ENCODE measurements around the gene TIMM44.

TIMM44 gene

GRCh38 chr19:7943444-7944176 lies at the start of gene TIMM44:
Gene TIMM44 (minus strand): TSS chr19:7943666. CDS start chr19:7943651, 15 bp downstream.
- peak; percentile 98 for DNase-seq (ENCODE audit: low read depth)

GRCh38 chr19:7992575-7992974 lies 49.1 kb upstream of the TIMM44 start:
- DNase-seq (ENCODE audit: low read depth) = no peak

- DNase-seq (ENCODE audit: low read depth) = no peak
Observed at GRCh38 chr19:7989071-7989575, 45.7 kb upstream of the TIMM44 start.

- DNase-seq (ENCODE audit: low read depth) = no peak
Observed at GRCh38 chr19:7988307-7988706, 44.8 kb upstream of the TIMM44 start.

GRCh38 chr19:7987114-7987768 lies 43.8 kb upstream of the TIMM44 start:
- DNase-seq (ENCODE audit: low read depth) = no peak

- peak; percentile 37 for DNase-seq (ENCODE audit: low read depth)
Observed at GRCh38 chr19:7986321-7987113, 43.1 kb upstream of the TIMM44 start.

GRCh38 chr19:7985481-7985911 lies 42.0 kb upstream of the TIMM44 start:
- DNase-seq (ENCODE audit: low read depth) = no peak

GRCh38 chr19:7983995-7984837 lies 40.8 kb upstream of the TIMM44 start:
- DNase-seq (ENCODE audit: low read depth) = no peak

- no peak for DNase-seq (ENCODE audit: low read depth)
Observed at GRCh38 chr19:7983286-7983950, 40.0 kb upstream of the TIMM44 start.

- no peak for DNase-seq (ENCODE audit: low read depth)
Observed at GRCh38 chr19:7982651-7983099, 39.2 kb upstream of the TIMM44 start.

- no peak for DNase-seq (ENCODE audit: low read depth)
Observed at GRCh38 chr19:7982103-7982502, 38.6 kb upstream of the TIMM44 start.

- no peak for DNase-seq (ENCODE audit: low read depth)
Observed at GRCh38 chr19:7981661-7982060, 38.2 kb upstream of the TIMM44 start.

GRCh38 chr19:7981199-7981598 lies 37.7 kb upstream of the TIMM44 start:
- no peak for DNase-seq (ENCODE audit: low read depth)

- DNase-seq (ENCODE audit: low read depth) = no peak
Observed at GRCh38 chr19:7980635-7981121, 37.2 kb upstream of the TIMM44 start.

- no peak for DNase-seq (ENCODE audit: low read depth)
Observed at GRCh38 chr19:7980168-7980567, 36.7 kb upstream of the TIMM44 start.

- no peak for DNase-seq (ENCODE audit: low read depth)
Observed at GRCh38 chr19:7979559-7979958, 36.1 kb upstream of the TIMM44 start.

- no peak for DNase-seq (ENCODE audit: low read depth)
Observed at GRCh38 chr19:7979011-7979410, 35.5 kb upstream of the TIMM44 start.

- no peak for DNase-seq (ENCODE audit: low read depth)
Observed at GRCh38 chr19:7978179-7978825, 34.8 kb upstream of the TIMM44 start.

GRCh38 chr19:7977723-7978040 lies 34.2 kb upstream of the TIMM44 start:
- no peak for DNase-seq (ENCODE audit: low read depth)

GRCh38 chr19:7977021-7977722 lies 33.7 kb upstream of the TIMM44 start:
- DNase-seq (ENCODE audit: low read depth) = no peak

Data from non-pigmented ciliary epithelial cell (primary cell).